ES-I3 (cell line): ENCODE data around the gene BMP4.

ENCODE experiments used
- H3K36me3 ChIP-seq: 2 replicates; pipeline ENCODE4 v1.6.1; 2013; ENCODE audit warnings: mild to moderate bottlenecking, low read length, control low read depth, moderate library complexity; ENCODE audit not compliant: insufficient read depth
- H3K4me1 ChIP-seq: 2 replicates; pipeline ENCODE4 v1.6.1; 2013; ENCODE audit warnings: mild to moderate bottlenecking, control low read depth, low read length; ENCODE audit not compliant: insufficient read depth
- H3K9ac ChIP-seq: 2 replicates; pipeline ENCODE4 v1.6.1; 2013; ENCODE audit warnings: low read depth, mild to moderate bottlenecking, low read length, moderate library complexity
- H3K9me3 ChIP-seq: 2 replicates; pipeline ENCODE4 v1.6.1; 2013; ENCODE audit warnings: mild to moderate bottlenecking, low read length, moderate library complexity; ENCODE audit not compliant: control insufficient read depth, insufficient read depth

Gene BMP4

GRCh38 chr14:53979747-53980642 lies 23.4 kb upstream of the BMP4 start:
- peaks cover 44% of the 10 kb centered on the region for H3K4me1 ChIP-seq
- no peak overlapping the region for H3K9ac ChIP-seq
- no peaks in the 10 kb centered on the region for H3K36me3 ChIP-seq
- H3K9me3 ChIP-seq: peaks cover 12% of the 10 kb centered on the region

DNA sequence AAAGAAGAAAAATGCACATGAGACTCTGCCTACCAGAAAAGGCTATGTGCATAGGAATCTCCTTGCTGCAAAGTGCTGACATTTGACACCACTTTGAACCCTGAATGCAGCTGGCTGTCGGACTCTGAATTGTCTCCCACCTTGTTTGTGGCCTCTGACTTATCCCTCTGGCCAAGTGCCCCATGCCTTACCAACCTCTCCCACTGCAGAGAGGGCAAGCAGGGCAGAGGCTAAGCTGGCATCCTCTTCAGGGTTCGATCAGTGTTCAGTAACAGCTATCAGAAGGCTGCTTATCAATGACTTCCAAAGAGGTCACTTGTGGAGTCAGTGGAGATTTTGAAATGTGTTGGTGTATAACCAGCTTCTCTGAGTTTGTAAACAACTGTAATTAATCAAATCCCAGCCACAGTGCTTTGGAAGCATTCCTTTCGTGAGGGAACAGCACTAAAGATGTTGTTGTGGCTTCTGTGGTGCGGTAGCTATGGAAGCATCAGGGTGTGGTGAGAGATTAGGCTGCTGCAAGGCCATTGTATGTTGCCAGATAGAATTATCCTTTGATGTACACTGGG lies 22.6 kb upstream of the BMP4 start:
- H3K36me3 ChIP-seq: no peaks in the 10 kb centered on the region
- peaks cover 8% of the 10 kb centered on the region for H3K9me3 ChIP-seq
- H3K4me1 ChIP-seq: peaks cover 44% of the 10 kb centered on the region
- no peak overlapping the region for H3K9ac ChIP-seq

DNA sequence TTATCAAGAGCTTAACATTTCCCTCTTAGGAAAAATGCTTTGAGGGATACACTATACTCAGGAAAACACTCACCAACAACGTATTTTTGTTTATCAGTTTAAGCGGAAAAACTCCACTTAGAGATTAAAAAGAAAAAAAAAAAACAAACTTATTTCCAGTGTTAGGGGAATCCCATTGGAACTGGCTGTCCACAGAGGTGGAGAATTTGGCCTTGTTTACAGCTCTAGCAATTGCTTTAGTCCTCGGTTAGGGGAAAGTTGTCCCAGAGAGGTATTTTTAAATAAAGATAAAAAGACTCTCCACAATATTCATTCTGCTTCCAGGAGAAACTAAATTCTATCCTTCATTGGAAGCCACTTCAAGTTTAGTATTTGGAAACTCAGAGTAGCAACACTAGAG lies 21.6 kb upstream of the BMP4 start:
- Histone ChIP-seq H3K36me3 (no peaks in the 10 kb centered on the region), H3K4me1 (peaks cover 44% of the 10 kb centered on the region), H3K9me3 (no peaks in the 10 kb centered on the region), H3K9ac (no peak overlapping the region)

- no peaks in the 10 kb centered on the region for H3K36me3 ChIP-seq
- H3K9me3 ChIP-seq: no peaks in the 10 kb centered on the region
- peaks cover 31% of the 10 kb centered on the region for H3K4me1 ChIP-seq
- no peak overlapping the region for H3K9ac ChIP-seq
These were observed 18.8 kb upstream of the BMP4 start for GRCh38 chr14:53975444-53975843.

- Histone ChIP-seq H3K4me1 (peaks cover 9% of the 10 kb centered on the region; the same call in 1 of the 2 replicates), H3K9ac (no peak overlapping the region), H3K36me3 (no peaks in the 10 kb centered on the region), H3K9me3 (no peaks in the 10 kb centered on the region)
These were observed 14.9 kb upstream of the BMP4 start for GRCh38 chr14:53971521-53971920.

DNA sequence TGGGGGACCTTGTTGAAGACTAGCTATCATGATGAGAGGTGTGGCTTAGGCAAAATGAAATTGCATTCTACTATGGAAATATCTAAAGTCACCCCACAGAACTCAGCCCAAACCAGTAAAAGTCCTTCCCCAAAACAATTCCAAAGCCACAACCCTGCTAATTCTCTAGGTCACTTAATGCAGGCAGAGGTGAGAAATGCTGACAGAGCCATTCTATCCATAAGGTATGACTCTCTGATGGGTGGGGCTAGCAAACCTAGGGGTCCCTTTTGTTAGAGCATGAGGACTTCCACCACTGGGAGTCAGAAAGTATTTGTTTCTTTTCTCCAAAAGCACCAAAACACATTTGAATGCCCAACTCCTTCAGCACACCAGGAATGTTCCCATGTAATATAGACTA lies 12.7 kb upstream of the BMP4 start:
- Histone ChIP-seq H3K36me3 (no peaks in the 10 kb centered on the region), H3K4me1 (peaks cover 19% of the 10 kb centered on the region; the same call in 1 of the 2 replicates), H3K9me3 (no peaks in the 10 kb centered on the region), H3K9ac (no peak overlapping the region)

DNA sequence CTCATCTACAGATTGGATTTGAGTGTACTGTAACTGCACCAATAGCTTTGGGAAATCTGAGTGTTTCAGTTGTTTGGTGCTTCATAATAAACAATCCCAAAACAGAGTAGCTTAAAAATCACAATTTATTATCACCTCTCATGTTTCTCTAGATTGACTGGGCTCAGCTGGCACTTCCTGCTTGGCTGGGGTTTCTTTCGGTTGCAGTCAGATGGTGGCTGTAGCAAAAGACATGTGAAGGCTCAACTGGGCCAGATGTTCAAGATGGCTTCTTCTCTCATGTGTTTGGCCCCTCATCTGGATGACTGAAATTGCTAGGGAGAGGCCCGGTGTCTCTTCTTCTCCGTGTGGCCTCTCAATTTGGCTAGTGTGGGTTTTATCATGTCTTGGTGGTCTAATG lies 12.1 kb upstream of the BMP4 start:
- Histone ChIP-seq H3K9me3 (no peaks in the 10 kb centered on the region), H3K9ac (no peak overlapping the region), H3K4me1 (peaks cover 19% of the 10 kb centered on the region; the same call in 1 of the 2 replicates), H3K36me3 (no peaks in the 10 kb centered on the region)

DNA sequence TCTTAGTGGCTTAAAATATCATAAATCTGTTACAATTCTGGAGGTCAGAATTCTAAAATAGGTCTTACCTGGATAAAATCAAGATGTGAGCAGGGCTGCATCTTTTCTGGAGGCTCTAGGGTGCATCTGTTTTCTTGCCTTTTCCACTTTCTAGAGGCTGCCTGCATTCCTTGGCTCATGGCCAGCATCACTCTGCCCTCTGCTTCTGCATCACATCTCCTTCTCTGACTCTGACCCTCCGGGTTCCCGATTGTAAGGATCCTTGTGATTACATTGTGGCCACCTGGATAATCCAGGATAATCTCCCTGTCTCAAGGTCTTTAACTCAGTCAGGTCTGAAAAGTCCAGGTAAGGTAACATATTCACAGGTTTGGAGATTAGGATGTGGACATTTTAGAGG lies 11.0 kb upstream of the BMP4 start:
- Histone ChIP-seq H3K4me1 (peaks cover 19% of the 10 kb centered on the region; the same call in 1 of the 2 replicates), H3K9ac (no peak overlapping the region), H3K9me3 (no peaks in the 10 kb centered on the region), H3K36me3 (no peaks in the 10 kb centered on the region)

GRCh38 chr14:53964249-53964648 lies 7.6 kb upstream of the BMP4 start:
- H3K4me1 ChIP-seq: peaks cover 18% of the 10 kb centered on the region; the same call in 1 of the 2 replicates
- H3K36me3 ChIP-seq: no peaks in the 10 kb centered on the region
- H3K9me3 ChIP-seq: no peaks in the 10 kb centered on the region
- H3K9ac ChIP-seq: peak overlapping the region; percentile 49; the same call in 1 of the 2 replicates

GRCh38 chr14:53963320-53964227 lies 6.9 kb upstream of the BMP4 start:
- Histone ChIP-seq H3K4me1 (peaks cover 11% of the 10 kb centered on the region; the same call in 1 of the 2 replicates), H3K36me3 (no peaks in the 10 kb centered on the region), H3K9ac (peak overlapping the region; percentile 49; the same call in 1 of the 2 replicates), H3K9me3 (no peaks in the 10 kb centered on the region)

DNA sequence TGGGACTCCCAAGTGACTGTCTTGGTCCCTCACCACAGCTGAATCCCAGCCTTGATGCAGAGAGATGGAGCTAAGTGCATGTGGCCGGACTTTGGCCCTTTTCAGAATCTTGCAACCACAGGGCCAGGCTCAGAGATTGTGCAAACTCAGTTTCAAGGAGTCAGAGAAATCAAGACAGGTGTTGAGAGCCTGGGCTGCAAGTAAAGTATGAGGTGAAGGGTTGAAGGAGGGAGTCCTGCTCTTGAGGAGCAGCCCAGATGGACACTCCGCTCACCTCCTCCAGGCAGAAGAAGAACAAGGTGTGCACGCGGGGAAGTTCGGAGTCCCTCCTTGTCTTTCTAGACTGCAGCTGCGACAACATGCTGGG lies 6.3 kb upstream of the BMP4 start:
- H3K9ac ChIP-seq: peak overlapping the region; percentile 49; the same call in 1 of the 2 replicates
- H3K36me3 ChIP-seq: no peaks in the 10 kb centered on the region
- H3K4me1 ChIP-seq: peaks cover 10% of the 10 kb centered on the region; the same call in 1 of the 2 replicates
- H3K9me3 ChIP-seq: no peaks in the 10 kb centered on the region

DNA sequence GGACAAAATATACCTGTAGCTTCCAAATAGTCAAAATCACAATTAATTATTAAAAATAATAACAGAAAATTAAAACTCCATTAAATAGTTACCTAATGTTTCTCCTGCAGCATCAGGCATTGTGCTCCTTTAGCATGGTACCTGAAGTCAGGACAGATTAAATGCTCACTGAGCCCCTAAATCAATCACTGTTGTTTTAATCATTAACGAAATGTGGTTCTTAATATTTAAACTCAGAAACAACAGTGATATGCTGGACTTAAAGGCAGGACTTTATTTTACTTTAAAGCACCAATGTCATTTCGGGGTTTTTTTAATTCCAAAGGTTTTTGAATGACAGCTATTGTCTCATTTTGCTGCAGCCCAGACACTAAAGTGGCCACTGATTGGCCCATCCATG lies 2.0 kb upstream of the BMP4 start:
- no peak overlapping the region for H3K9ac ChIP-seq
- H3K36me3 ChIP-seq: no peaks in the 10 kb centered on the region
- H3K9me3 ChIP-seq: no peaks in the 10 kb centered on the region
- 0 out of 2 replicates have a peak, but pooled peaks cover 4% of the 10 kb centered on the region for H3K4me1 ChIP-seq

DNA sequence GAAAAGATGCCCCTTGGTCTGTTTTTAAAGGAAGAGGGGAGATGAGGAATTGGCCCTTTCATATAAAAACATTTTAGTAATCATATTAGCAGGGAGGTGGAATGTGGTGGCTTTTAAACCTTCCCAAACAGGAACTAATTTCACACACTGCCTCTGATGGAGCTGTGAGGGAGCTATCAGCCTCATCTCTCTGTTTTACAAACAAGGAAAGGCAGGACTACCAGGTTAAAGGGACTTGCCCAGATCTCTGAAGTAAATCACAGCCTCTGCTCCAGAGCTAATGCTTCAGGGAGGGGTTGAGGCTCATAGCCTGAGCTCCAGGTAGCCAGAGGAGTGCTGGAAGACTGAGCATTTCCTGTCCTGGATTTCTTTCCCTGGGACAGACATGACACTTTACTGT lies 1.1 kb upstream of the BMP4 start:
- no peaks in the 10 kb centered on the region for H3K36me3 ChIP-seq
- no peak overlapping the region for H3K9ac ChIP-seq
- H3K9me3 ChIP-seq: no peaks in the 10 kb centered on the region
- 0 out of 2 replicates have a peak, but pooled peaks cover 4% of the 10 kb centered on the region for H3K4me1 ChIP-seq
